WTC11 (cell line): Measurements from ENCODE around the gene MYO5B. TPM values are rescaled to one million over a fixed set of nuclear protein-coding genes. Genes with fewer than 3 reads are reported as not detected.

Experiments used
- ATAC-seq: fragments of 200-7000 bp; cut with Tn5 transposase; 2 replicates; pipeline ENCODE4 v1.10.0; 2021; ENCODE audit warnings: mild to moderate bottlenecking, moderate library complexity
- CTCF ChIA-PET: fragments of 300-600 bp; sonication (Branson Sonifier 250); formaldehyde crosslinking; loops from one replicate; lab custom pipeline; 2021; ENCODE audit warnings: antibody characterized with exemption; lab: Charles Lee
- POLR2A ChIA-PET: fragments of 350-600 bp; sonication (Branson Sonifier 250); formaldehyde crosslinking; loops from one replicate; lab custom pipeline; 2021; ENCODE audit warnings: antibody characterized with exemption; lab: Charles Lee
- DNase-seq: peaks from one replicate; pipeline ENCODE4 v3.0.0; 2021; ENCODE audit warnings: low spot score
- H3K27ac Mint-ChIP-seq: 2 replicates; pipeline ENCODE4 v1.8.0; 2021; ENCODE audit warnings: mixed read lengths
- H3K27me3 Mint-ChIP-seq: 2 replicates; pipeline ENCODE4 v1.8.0; 2021; ENCODE audit warnings: low read depth, mild to moderate bottlenecking, moderate library complexity, mixed read lengths
- H3K36me3 Mint-ChIP-seq: 2 replicates; pipeline ENCODE4 v1.8.0; 2021; ENCODE audit warnings: mixed read lengths
- H3K4me1 Mint-ChIP-seq: 2 replicates; pipeline ENCODE4 v1.8.0; 2022; ENCODE audit warnings: mixed read lengths
- H3K4me3 Mint-ChIP-seq: 2 replicates; pipeline ENCODE4 v1.8.0; 2021; ENCODE audit warnings: mild to moderate bottlenecking, moderate library complexity, mixed read lengths
- H3K9me3 Mint-ChIP-seq: 2 replicates; pipeline ENCODE4 v1.8.0; 2021; ENCODE audit warnings: mixed read lengths
- ATF1 ChIP-seq: sonication (generic); formaldehyde crosslinking; IDR thresholded peaks from 2 replicates; pipeline ENCODE4 v1.8.1; 2023; ENCODE audit warnings: mild to moderate bottlenecking, moderate library complexity, missing genetic modification reagents
- CTCF ChIP-seq: fragments of 200-600 bp; IDR thresholded peaks from 2 replicates; pipeline ENCODE4 v1.8.0; 2022; ENCODE audit warnings: antibody characterized with exemption
- ELF4 ChIP-seq: sonication (generic); formaldehyde crosslinking; IDR thresholded peaks from 2 replicates; pipeline ENCODE4 v1.8.1; 2022; ENCODE audit warnings: low read depth, mild to moderate bottlenecking, moderate library complexity, missing genetic modification reagents
- ETV6 ChIP-seq: sonication (generic); formaldehyde crosslinking; IDR thresholded peaks from 2 replicates; pipeline ENCODE4 v1.8.1; 2022; ENCODE audit warnings: mild to moderate bottlenecking, missing genetic modification reagents
- FOXK1 ChIP-seq: sonication (generic); formaldehyde crosslinking; IDR thresholded peaks from 2 replicates; pipeline ENCODE4 v1.8.0; 2022; ENCODE audit warnings: mild to moderate bottlenecking, moderate library complexity, missing genetic modification reagents
- HMGA2 ChIP-seq: fragments of 250-450 bp; sonication (Bioruptor Pico); IDR thresholded peaks from 2 replicates; pipeline ENCODE4 v1.4.0; 2021; ENCODE audit warnings: mild to moderate bottlenecking, moderate library complexity
- MXD4 ChIP-seq: fragments of 250-450 bp; sonication (Bioruptor Pico); IDR thresholded peaks from 2 replicates; pipeline ENCODE4 v1.8.0; 2021; ENCODE audit warnings: mild to moderate bottlenecking, moderate library complexity, borderline replicate concordance
- NFATC4 ChIP-seq: fragments of 250-450 bp; sonication (Bioruptor Pico); IDR thresholded peaks from 2 replicates; pipeline ENCODE4 v1.9.0; 2021; ENCODE audit warnings: mild to moderate bottlenecking
- PRRX2 ChIP-seq: fragments of 250-450 bp; sonication (Bioruptor Pico); IDR thresholded peaks from 2 replicates; pipeline ENCODE4 v1.8.0; 2021; ENCODE audit warnings: mild to moderate bottlenecking
- RORB ChIP-seq: fragments of 250-450 bp; sonication (Bioruptor Pico); IDR thresholded peaks from 2 replicates; pipeline ENCODE4 v1.9.0; 2021; ENCODE audit warnings: mild to moderate bottlenecking
- STAT6 ChIP-seq: sonication (generic); formaldehyde crosslinking; conservative IDR thresholded peaks from 2 replicates; pipeline ENCODE4 v1.8.1; 2023; ENCODE audit warnings: mild to moderate bottlenecking, low read depth, missing genetic modification reagents, moderate library complexity
- ZNF121 ChIP-seq: sonication (generic); formaldehyde crosslinking; IDR thresholded peaks from 2 replicates; pipeline ENCODE4 v1.8.0; 2023; ENCODE audit warnings: missing genetic modification reagents
- ZNF138 ChIP-seq: sonication (generic); formaldehyde crosslinking; conservative IDR thresholded peaks from 2 replicates; pipeline ENCODE4 v1.8.1; 2022; ENCODE audit warnings: mild to moderate bottlenecking, moderate library complexity, missing genetic modification reagents
- ZNF317 ChIP-seq: sonication (generic); formaldehyde crosslinking; IDR thresholded peaks from 2 replicates; pipeline ENCODE4 v1.8.1; 2023; ENCODE audit warnings: low read depth, mild to moderate bottlenecking, moderate library complexity, missing genetic modification reagents, borderline replicate concordance
- total RNA-seq: library from RNA; stranded (reverse); gene quantifications from 3 replicates; pipeline ENCODE4 v1.2.3, GENCODE V29; 2021
- TF ChIP-seq, protein P1 (sequence below): sonication (generic); formaldehyde crosslinking; IDR thresholded peaks from 2 replicates; pipeline ENCODE4 v1.8.1; 2023; ENCODE audit warnings: mild to moderate bottlenecking, missing genetic modification reagents, moderate library complexity
- TF ChIP-seq, protein P2 (sequence below): sonication (generic); formaldehyde crosslinking; IDR thresholded peaks from 2 replicates; pipeline ENCODE4 v1.8.1; 2022; ENCODE audit warnings: low read depth, mild to moderate bottlenecking, moderate library complexity, missing genetic modification reagents, borderline replicate concordance
- TF ChIP-seq, protein P3 (sequence below): sonication (generic); formaldehyde crosslinking; IDR thresholded peaks from 2 replicates; pipeline ENCODE4 v1.8.1; 2023; ENCODE audit warnings: mild to moderate bottlenecking, missing genetic modification reagents, moderate library complexity
- TF ChIP-seq, protein P4 (sequence below): fragments of 250-450 bp; sonication (Bioruptor Pico); IDR thresholded peaks from 2 replicates; pipeline ENCODE4 v2.1.2; 2022; ENCODE audit warnings: mild to moderate bottlenecking, moderate library complexity
- TF ChIP-seq, protein P5 (sequence below): sonication (generic); formaldehyde crosslinking; IDR thresholded peaks from 2 replicates; pipeline ENCODE4 v1.8.0; 2022; ENCODE audit warnings: mild to moderate bottlenecking, missing genetic modification reagents
- TF ChIP-seq, protein P6 (sequence below): sonication (generic); formaldehyde crosslinking; IDR thresholded peaks from 2 replicates; pipeline ENCODE4 v1.8.1; 2022; ENCODE audit warnings: mild to moderate bottlenecking, moderate library complexity, missing genetic modification reagents

Gene MYO5B
- total RNA-seq, 1 experiment from 2014 or later = 8.7 TPM

DNA sequence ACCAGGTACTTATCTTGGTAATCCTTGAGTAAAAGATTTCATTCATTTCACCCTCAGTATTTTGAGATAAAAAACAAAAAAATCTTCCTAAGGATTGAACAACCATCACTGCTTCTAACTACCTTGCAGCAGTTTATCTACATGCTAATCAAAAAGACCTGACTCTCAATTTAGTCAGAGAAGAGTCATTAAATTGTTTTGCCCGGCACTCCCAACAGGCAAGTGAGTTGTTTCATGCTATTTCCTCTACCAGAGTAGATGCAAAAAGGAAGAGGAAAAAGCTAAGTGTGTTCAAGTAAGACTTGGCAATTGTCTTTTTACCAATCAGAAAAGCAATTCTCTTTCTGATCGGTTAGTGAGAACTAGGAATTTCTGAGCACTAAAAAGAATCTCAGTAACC is 39.5 kb downstream of the MYO5B start:
- H3K4me3 Mint-ChIP-seq = no peak overlapping the region
- 0 out of 2 replicates have a peak, but pooled peaks cover 5% of the 10 kb centered on the region for H3K9me3 Mint-ChIP-seq
- peaks cover 22% of the 10 kb centered on the region for H3K4me1 Mint-ChIP-seq
- no peak overlapping the region for H3K27ac Mint-ChIP-seq
- ATAC-seq = no peak
- DNase-seq = no peak
- TF ChIP-seq, protein P1, sequence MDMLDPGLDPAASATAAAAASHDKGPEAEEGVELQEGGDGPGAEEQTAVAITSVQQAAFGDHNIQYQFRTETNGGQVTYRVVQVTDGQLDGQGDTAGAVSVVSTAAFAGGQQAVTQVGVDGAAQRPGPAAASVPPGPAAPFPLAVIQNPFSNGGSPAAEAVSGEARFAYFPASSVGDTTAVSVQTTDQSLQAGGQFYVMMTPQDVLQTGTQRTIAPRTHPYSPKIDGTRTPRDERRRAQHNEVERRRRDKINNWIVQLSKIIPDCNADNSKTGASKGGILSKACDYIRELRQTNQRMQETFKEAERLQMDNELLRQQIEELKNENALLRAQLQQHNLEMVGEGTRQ (CRISPR knock-in tag) = no peak
- no peaks in the 10 kb centered on the region for H3K27me3 Mint-ChIP-seq
- H3K36me3 Mint-ChIP-seq = no peaks in the 10 kb centered on the region
- POLR2A ChIA-PET = no interaction called here
- CTCF ChIA-PET = no interaction called here

- peaks cover 17% of the 10 kb centered on the region for H3K4me1 Mint-ChIP-seq
- no peak overlapping the region for H3K27ac Mint-ChIP-seq
- H3K4me3 Mint-ChIP-seq = no peak overlapping the region
- no peaks in the 10 kb centered on the region for H3K36me3 Mint-ChIP-seq
- ATAC-seq = no peak
- ChIA-PET CTCF (no interaction called here), POLR2A (no interaction called here)
- DNase-seq = no peak
- H3K27me3 Mint-ChIP-seq = no peaks in the 10 kb centered on the region
- no peak for TF ChIP-seq ZNF138 (CRISPR knock-in tag)
- TF ChIP-seq, protein P2, sequence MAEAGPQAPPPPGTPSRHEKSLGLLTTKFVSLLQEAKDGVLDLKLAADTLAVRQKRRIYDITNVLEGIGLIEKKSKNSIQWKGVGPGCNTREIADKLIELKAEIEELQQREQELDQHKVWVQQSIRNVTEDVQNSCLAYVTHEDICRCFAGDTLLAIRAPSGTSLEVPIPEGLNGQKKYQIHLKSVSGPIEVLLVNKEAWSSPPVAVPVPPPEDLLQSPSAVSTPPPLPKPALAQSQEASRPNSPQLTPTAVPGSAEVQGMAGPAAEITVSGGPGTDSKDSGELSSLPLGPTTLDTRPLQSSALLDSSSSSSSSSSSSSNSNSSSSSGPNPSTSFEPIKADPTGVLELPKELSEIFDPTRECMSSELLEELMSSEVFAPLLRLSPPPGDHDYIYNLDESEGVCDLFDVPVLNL (CRISPR knock-in tag) = no peak
- TF ChIP-seq ATF1 (CRISPR knock-in tag) = no peak
- TF ChIP-seq, protein P3, sequence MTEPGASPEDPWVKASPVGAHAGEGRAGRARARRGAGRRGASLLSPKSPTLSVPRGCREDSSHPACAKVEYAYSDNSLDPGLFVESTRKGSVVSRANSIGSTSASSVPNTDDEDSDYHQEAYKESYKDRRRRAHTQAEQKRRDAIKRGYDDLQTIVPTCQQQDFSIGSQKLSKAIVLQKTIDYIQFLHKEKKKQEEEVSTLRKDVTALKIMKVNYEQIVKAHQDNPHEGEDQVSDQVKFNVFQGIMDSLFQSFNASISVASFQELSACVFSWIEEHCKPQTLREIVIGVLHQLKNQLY (CRISPR knock-in tag) = no peak
- 0 out of 2 replicates have a peak, but pooled peaks cover 5% of the 10 kb centered on the region for H3K9me3 Mint-ChIP-seq
These were observed 40.5 kb downstream of the MYO5B start for GRCh38 chr18:50154420-50154819.

GRCh38 chr18:50152900-50153299 is 42.0 kb downstream of the MYO5B start:
- TF ChIP-seq, protein P4, sequence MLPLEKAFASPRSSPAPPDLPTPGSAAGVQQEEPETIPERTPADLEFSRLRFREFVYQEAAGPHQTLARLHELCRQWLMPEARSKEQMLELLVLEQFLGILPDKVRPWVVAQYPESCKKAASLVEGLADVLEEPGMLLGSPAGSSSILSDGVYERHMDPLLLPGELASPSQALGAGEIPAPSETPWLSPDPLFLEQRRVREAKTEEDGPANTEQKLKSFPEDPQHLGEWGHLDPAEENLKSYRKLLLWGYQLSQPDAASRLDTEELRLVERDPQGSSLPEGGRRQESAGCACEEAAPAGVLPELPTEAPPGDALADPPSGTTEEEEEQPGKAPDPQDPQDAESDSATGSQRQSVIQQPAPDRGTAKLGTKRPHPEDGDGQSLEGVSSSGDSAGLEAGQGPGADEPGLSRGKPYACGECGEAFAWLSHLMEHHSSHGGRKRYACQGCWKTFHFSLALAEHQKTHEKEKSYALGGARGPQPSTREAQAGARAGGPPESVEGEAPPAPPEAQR (CRISPR knock-in tag) = no peak
- TF ChIP-seq, protein P5, sequence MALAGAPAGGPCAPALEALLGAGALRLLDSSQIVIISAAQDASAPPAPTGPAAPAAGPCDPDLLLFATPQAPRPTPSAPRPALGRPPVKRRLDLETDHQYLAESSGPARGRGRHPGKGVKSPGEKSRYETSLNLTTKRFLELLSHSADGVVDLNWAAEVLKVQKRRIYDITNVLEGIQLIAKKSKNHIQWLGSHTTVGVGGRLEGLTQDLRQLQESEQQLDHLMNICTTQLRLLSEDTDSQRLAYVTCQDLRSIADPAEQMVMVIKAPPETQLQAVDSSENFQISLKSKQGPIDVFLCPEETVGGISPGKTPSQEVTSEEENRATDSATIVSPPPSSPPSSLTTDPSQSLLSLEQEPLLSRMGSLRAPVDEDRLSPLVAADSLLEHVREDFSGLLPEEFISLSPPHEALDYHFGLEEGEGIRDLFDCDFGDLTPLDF (CRISPR knock-in tag) = no peak
- TF ChIP-seq PRRX2 (CRISPR knock-in tag) (no peak), ELF4 (CRISPR knock-in tag) (no peak), ETV6 (CRISPR knock-in tag) (no peak), CTCF (no peak), ZNF121 (no peak), MXD4 (CRISPR knock-in tag) (no peak), FOXK1 (CRISPR knock-in tag) (no peak), NFATC4 (no peak), ATF1 (CRISPR knock-in tag) (no peak), STAT6 (CRISPR knock-in tag) (no peak), RORB (CRISPR knock-in tag) (no peak), HMGA2 (CRISPR knock-in tag) (no peak), ZNF317 (no peak)
- TF ChIP-seq, protein P6, sequence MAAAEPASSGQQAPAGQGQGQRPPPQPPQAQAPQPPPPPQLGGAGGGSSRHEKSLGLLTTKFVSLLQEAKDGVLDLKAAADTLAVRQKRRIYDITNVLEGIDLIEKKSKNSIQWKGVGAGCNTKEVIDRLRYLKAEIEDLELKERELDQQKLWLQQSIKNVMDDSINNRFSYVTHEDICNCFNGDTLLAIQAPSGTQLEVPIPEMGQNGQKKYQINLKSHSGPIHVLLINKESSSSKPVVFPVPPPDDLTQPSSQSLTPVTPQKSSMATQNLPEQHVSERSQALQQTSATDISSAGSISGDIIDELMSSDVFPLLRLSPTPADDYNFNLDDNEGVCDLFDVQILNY = no peak
- 0 out of 2 replicates have a peak, but pooled peaks cover 6% of the 10 kb centered on the region for H3K4me1 Mint-ChIP-seq
- H3K4me3 Mint-ChIP-seq = no peak overlapping the region
- H3K9me3 Mint-ChIP-seq = 0 out of 2 replicates have a peak, but pooled peaks cover 5% of the 10 kb centered on the region
- no peak overlapping the region for H3K27ac Mint-ChIP-seq
- no peak for ATAC-seq
- no peak for DNase-seq
- POLR2A ChIA-PET = no interaction called here
- CTCF ChIA-PET = interaction anchor here (0.8 kb wide), 1 partner anchor 66 kb away, joined by 3 read pairs; no protein-coding TSS in a partner anchor
- H3K36me3 Mint-ChIP-seq = no peaks in the 10 kb centered on the region
- H3K27me3 Mint-ChIP-seq = no peaks in the 10 kb centered on the region
